WTC11 (cell line): ENCODE measurements around the gene BMP6. TPM values are rescaled to one million over a fixed set of nuclear protein-coding genes. Genes with fewer than 3 reads are reported as not detected.

Experiments used
- ATAC-seq: fragments of 200-7000 bp; cut with Tn5 transposase; 2 replicates; pipeline ENCODE4 v1.10.0; 2021; ENCODE audit warnings: mild to moderate bottlenecking, moderate library complexity
- CTCF ChIA-PET: fragments of 300-600 bp; sonication (Branson Sonifier 250); formaldehyde crosslinking; loops from one replicate; lab custom pipeline; 2021; ENCODE audit warnings: antibody characterized with exemption; lab: Charles Lee
- POLR2A ChIA-PET: fragments of 350-600 bp; sonication (Branson Sonifier 250); formaldehyde crosslinking; loops from one replicate; lab custom pipeline; 2021; ENCODE audit warnings: antibody characterized with exemption; lab: Charles Lee
- DNase-seq: peaks from one replicate; pipeline ENCODE4 v3.0.0; 2021; ENCODE audit warnings: low spot score
- H3K27ac Mint-ChIP-seq: 2 replicates; pipeline ENCODE4 v1.8.0; 2021; ENCODE audit warnings: mixed read lengths
- H3K27me3 Mint-ChIP-seq: 2 replicates; pipeline ENCODE4 v1.8.0; 2021; ENCODE audit warnings: low read depth, mild to moderate bottlenecking, moderate library complexity, mixed read lengths
- H3K36me3 Mint-ChIP-seq: 2 replicates; pipeline ENCODE4 v1.8.0; 2021; ENCODE audit warnings: mixed read lengths
- H3K4me1 Mint-ChIP-seq: 2 replicates; pipeline ENCODE4 v1.8.0; 2022; ENCODE audit warnings: mixed read lengths
- H3K4me3 Mint-ChIP-seq: 2 replicates; pipeline ENCODE4 v1.8.0; 2021; ENCODE audit warnings: mild to moderate bottlenecking, moderate library complexity, mixed read lengths
- H3K9me3 Mint-ChIP-seq: 2 replicates; pipeline ENCODE4 v1.8.0; 2021; ENCODE audit warnings: mixed read lengths
- ATF6 ChIP-seq: sonication (generic); formaldehyde crosslinking; IDR thresholded peaks from 2 replicates; pipeline ENCODE4 v1.8.1; 2023; ENCODE audit warnings: mild to moderate bottlenecking, missing genetic modification reagents
- E2F5 ChIP-seq: sonication (generic); formaldehyde crosslinking; IDR thresholded peaks from 2 replicates; pipeline ENCODE4 v1.8.1; 2022; ENCODE audit warnings: mild to moderate bottlenecking, moderate library complexity, missing genetic modification reagents
- ELF4 ChIP-seq: sonication (generic); formaldehyde crosslinking; IDR thresholded peaks from 2 replicates; pipeline ENCODE4 v1.8.1; 2022; ENCODE audit warnings: low read depth, mild to moderate bottlenecking, moderate library complexity, missing genetic modification reagents
- FOXP4 ChIP-seq: sonication (generic); formaldehyde crosslinking; IDR thresholded peaks from 2 replicates; pipeline ENCODE4 v1.8.0; 2022; ENCODE audit warnings: mild to moderate bottlenecking, missing genetic modification reagents
- GABPB1 ChIP-seq: sonication (generic); formaldehyde crosslinking; IDR thresholded peaks from 2 replicates; pipeline ENCODE4 v1.8.1; 2023; ENCODE audit warnings: mild to moderate bottlenecking, missing genetic modification reagents
- MYBL2 ChIP-seq: sonication (generic); formaldehyde crosslinking; IDR thresholded peaks from 2 replicates; pipeline ENCODE4 v1.8.1; 2023; ENCODE audit warnings: mild to moderate bottlenecking, moderate library complexity, missing genetic modification reagents
- NR3C1 ChIP-seq: sonication (generic); formaldehyde crosslinking; conservative IDR thresholded peaks from 2 replicates; pipeline ENCODE4 v1.8.1; 2023; ENCODE audit warnings: low read depth, mild to moderate bottlenecking, missing genetic modification reagents
- RELA ChIP-seq: sonication (generic); formaldehyde crosslinking; IDR thresholded peaks from 2 replicates; pipeline ENCODE4 v1.8.1; 2022; ENCODE audit warnings: missing genetic modification reagents, mild to moderate bottlenecking, borderline replicate concordance
- STAT6 ChIP-seq: sonication (generic); formaldehyde crosslinking; conservative IDR thresholded peaks from 2 replicates; pipeline ENCODE4 v1.8.1; 2023; ENCODE audit warnings: mild to moderate bottlenecking, low read depth, missing genetic modification reagents, moderate library complexity
- ZNF219 ChIP-seq: sonication (generic); formaldehyde crosslinking; IDR thresholded peaks from 2 replicates; pipeline ENCODE4 v1.8.0; 2023; ENCODE audit warnings: missing genetic modification reagents, mild to moderate bottlenecking, borderline replicate concordance
- ZNF263 ChIP-seq: sonication (generic); formaldehyde crosslinking; IDR thresholded peaks from 2 replicates; pipeline ENCODE4 v1.8.1; 2022; ENCODE audit warnings: low read depth, mild to moderate bottlenecking, moderate library complexity, missing genetic modification reagents
- ZNF416 ChIP-seq: fragments of 250-450 bp; sonication (Bioruptor Pico); IDR thresholded peaks from 2 replicates; pipeline ENCODE4 v1.9.0; 2021; ENCODE audit warnings: mild to moderate bottlenecking, inconsistent platforms
- ZNF512 ChIP-seq: sonication (generic); formaldehyde crosslinking; IDR thresholded peaks from 2 replicates; pipeline ENCODE4 v1.8.1; 2022; ENCODE audit warnings: missing genetic modification reagents, borderline replicate concordance
- ZSCAN18 ChIP-seq: fragments of 250-450 bp; sonication (Bioruptor Pico); IDR thresholded peaks from 2 replicates; pipeline ENCODE4 v2.1.2; 2022; ENCODE audit warnings: mild to moderate bottlenecking, moderate library complexity
- total RNA-seq: library from RNA; stranded (reverse); gene quantifications from 3 replicates; pipeline ENCODE4 v1.2.3, GENCODE V29; 2021

The BMP6 gene
- total RNA-seq, 1 experiment from 2014 or later: 1.0 TPM

GRCh38 chr6:7680393-7681075 lies 45.4 kb upstream of the BMP6 start:
- H3K4me1 Mint-ChIP-seq: peaks cover 42% of the 10 kb centered on the region
- no peak overlapping the region for H3K4me3 Mint-ChIP-seq
- DNase-seq (no peak), ATAC-seq (no peak)
- H3K27me3 Mint-ChIP-seq: peaks cover 41% of the 10 kb centered on the region
- H3K27ac Mint-ChIP-seq: no peak overlapping the region
- CTCF ChIA-PET: no interaction called here
- H3K36me3 Mint-ChIP-seq: no peaks in the 10 kb centered on the region
- POLR2A ChIA-PET: no interaction called here
- peaks cover 3% of the 10 kb centered on the region for H3K9me3 Mint-ChIP-seq
- no peak for TF ChIP-seq GABPB1 (CRISPR knock-in tag)

GRCh38 chr6:7681449-7681848 lies 44.5 kb upstream of the BMP6 start:
- peaks cover 43% of the 10 kb centered on the region for H3K4me1 Mint-ChIP-seq

GRCh38 chr6:7684076-7684475 lies 41.8 kb upstream of the BMP6 start:
- Mint-ChIP-seq H3K9me3 (peaks cover 4% of the 10 kb centered on the region), H3K4me1 (peaks cover 47% of the 10 kb centered on the region), H3K36me3 (no peaks in the 10 kb centered on the region), H3K27me3 (peaks cover 49% of the 10 kb centered on the region), H3K4me3 (no peak overlapping the region), H3K27ac (no peak overlapping the region)
- DNase-seq (no peak), ATAC-seq (no peak)
- ChIA-PET CTCF (interaction anchor here (1.1 to 1.3 kb wide), 4 partner anchors 12 to 408 kb away, joined by 3 to 8 read pairs (median 3); no protein-coding TSS in a partner anchor), POLR2A (no interaction called here)
- TF ChIP-seq ZNF263 (no peak), ZNF512 (CRISPR knock-in tag) (no peak), MYBL2 (no peak), ELF4 (CRISPR knock-in tag) (no peak), ZSCAN18 (CRISPR knock-in tag) (no peak), FOXP4 (CRISPR knock-in tag) (no peak), STAT6 (CRISPR knock-in tag) (no peak), NR3C1 (CRISPR knock-in tag) (no peak), ATF6 (CRISPR knock-in tag) (no peak)

More at GRCh38 chr6:7681449-7681848, 44.5 kb upstream of the BMP6 start:
- DNase-seq: no peak
- no peak overlapping the region for H3K27ac Mint-ChIP-seq
- peaks cover 4% of the 10 kb centered on the region for H3K9me3 Mint-ChIP-seq
- TF ChIP-seq ZNF416 (CRISPR knock-in tag): no peak
- TF ChIP-seq ZNF219 (CRISPR knock-in tag): no peak
- no peak for TF ChIP-seq ZSCAN18 (CRISPR knock-in tag)
- TF ChIP-seq E2F5 (CRISPR knock-in tag): no peak
- no peak for TF ChIP-seq RELA
- no peak for TF ChIP-seq ZNF263
- ChIA-PET CTCF (no interaction called here), POLR2A (no interaction called here)
- H3K36me3 Mint-ChIP-seq: no peaks in the 10 kb centered on the region
- ATAC-seq: no peak
- H3K27me3 Mint-ChIP-seq: peaks cover 47% of the 10 kb centered on the region
- H3K4me3 Mint-ChIP-seq: no peak overlapping the region
